OCI-LY3 (cell line): ENCODE data around the gene ASTN1.

Experiments
- CTCF ChIP-seq: fragments of 200-600, 300-600 bp; sonication (generic); IDR thresholded peaks from 2 replicates; pipeline ENCODE4 v1.5.1; 2014; ENCODE audit warnings: antibody characterized with exemption, low read length, low read depth
- EZH2phosphoT487 ChIP-seq: fragments of 200-600 bp; shearing (Covaris generic); IDR thresholded peaks from 2 replicates; pipeline ENCODE4 v1.6.1; 2018; ENCODE audit warnings: antibody characterized with exemption, mixed run types, low read depth

GRCh38 chr1:177067752-177068410 is 96.6 kb downstream of the ASTN1 start:
- no peak for TF ChIP-seq CTCF
- TF ChIP-seq EZH2phosphoT487 = no peak
